Measurements from ENCODE around the gene RNF114.

RNF114 gene

DNA sequence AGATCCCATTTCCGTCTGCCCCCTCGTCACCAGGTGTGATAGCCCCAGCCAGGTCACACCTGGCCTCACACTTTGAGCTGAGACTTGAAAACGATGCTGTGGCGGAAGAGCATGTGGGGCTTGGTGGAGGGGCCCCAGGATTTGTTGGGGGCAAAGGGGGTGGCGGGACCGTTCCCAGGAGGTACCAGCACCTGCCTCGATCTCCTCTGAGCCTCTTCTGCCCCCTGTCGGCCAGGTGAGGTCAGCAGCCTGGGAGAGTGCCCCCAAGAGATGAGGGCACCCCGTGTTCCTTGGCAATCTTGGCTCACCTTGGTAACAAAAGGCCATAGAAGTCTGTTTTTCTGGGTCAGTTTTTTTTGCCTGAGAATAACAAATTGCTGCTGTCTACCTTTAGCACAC, 46.3 kb upstream of the RNF114 start:
- no peak for TF ChIP-seq CTCF (IDR thresholded peaks at IDR 0.05; ENCODE audit: low read depth, low read length)
- H3K4me3 ChIP-seq (ENCODE audit: low read depth, low read length): no peak overlapping the region

DNA sequence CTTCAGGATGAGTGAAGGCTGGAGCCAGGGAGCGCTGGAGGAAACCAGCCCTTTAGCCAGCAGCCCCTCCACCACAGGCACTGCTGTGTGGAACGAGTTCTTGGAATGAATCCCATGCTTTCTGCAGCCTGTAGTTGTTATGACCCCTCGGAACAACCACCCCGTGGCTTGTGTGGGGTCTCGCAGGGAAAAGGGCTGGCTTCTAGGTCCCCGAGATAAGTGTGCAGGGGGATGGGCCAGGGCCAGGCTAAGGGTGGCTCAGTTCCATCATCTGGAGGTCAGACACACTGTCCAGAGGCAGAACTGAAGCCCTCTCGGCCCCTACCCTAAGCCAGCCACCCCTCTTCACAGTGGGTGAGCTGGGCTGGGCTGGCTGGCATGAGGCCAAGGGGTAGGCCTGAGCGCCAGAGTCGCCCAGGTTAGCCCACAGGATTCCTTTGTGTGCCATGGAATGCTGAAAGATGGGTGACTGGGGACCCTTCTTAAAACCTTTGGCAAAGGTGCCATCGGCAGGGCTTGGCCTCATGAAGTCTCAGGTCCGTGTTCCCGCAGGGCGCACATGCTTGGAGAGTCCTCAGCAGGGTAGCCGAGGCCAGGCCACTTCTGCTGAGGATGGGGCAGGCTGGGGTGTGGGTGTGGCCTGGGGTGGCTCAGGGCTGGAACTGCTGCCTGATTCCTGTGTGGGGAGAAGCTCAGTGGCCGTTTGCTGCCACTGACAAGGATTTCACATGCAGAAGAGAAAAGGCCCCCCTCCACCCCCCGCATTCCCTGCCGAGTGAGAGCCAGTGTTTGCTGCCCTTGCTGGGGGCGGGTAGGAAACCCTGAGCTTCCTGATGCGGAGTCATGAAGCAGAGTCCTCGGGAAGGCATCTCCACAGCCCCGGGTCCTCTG, 45.5 kb upstream of the RNF114 start:
- H3K4me3 ChIP-seq (ENCODE audit: low read depth, low read length): no peak overlapping the region
- no peak for TF ChIP-seq CTCF (IDR thresholded peaks at IDR 0.05; ENCODE audit: low read depth, low read length)

DNA sequence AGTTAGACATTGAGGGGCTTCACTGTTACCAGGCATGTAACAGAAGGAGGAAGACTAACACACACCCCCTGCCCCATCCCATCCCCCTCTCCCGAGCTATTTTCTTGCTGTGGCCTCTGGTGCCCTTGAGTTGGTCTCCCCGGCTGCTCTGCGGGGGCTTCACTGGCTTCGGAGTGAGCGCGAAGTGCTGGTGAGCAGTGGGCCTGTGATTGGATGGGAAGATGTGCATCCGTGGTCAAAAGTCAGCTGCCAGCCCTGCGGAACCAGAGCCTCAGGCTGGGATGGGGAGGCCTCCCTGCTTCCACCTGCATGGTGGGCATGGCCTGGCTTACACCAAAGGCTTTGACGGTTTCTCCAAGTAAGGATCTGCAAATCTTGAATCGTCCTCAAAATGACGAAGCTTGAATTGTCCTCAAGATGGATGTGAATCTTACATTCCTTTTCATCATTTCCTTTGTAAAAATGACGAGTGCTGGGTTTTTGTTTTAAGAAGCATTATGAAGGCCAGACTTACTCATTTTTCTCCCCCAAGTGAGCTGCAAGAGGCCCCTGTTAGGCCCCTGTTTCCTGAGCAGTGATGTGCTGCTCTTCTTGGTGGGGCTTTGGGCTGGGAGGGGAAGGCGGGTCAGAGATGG, 44.6 kb upstream of the RNF114 start:
- no peak overlapping the region for H3K4me3 ChIP-seq (ENCODE audit: low read depth, low read length)
- TF ChIP-seq CTCF (IDR thresholded peaks at IDR 0.05; ENCODE audit: low read depth, low read length): no peak

- H3K4me3 ChIP-seq (ENCODE audit: low read depth, low read length): no peak overlapping the region
Measured at GRCh38 chr20:49892260-49892659, 43.9 kb upstream of the RNF114 start.

DNA sequence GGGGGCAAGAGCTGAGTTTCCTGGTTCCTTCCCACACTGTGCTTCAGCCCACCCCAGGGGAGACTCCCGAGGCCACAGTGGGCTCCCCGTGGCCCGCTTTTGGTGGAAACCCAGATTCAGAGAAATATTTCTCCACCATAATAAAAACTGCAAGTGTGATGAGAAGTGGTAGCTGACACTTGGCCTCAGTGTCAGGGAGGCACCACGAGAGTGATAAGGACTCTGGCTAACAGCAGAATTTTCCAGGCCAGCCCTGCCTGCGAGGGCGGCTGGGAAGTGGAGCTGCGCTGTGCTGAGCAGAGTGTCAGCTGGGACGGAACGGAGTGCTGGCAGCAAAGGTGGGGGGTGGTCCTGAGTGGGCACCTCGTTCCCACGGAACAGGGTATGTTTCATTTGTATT, 43.4 kb upstream of the RNF114 start:
- H3K4me3 ChIP-seq (ENCODE audit: low read depth, low read length): no peak overlapping the region
- TF ChIP-seq CTCF (IDR thresholded peaks at IDR 0.05; ENCODE audit: low read depth, low read length): no peak

More at GRCh38 chr20:49892260-49892659, 43.9 kb upstream of the RNF114 start:
- no peak for TF ChIP-seq CTCF (IDR thresholded peaks at IDR 0.05; ENCODE audit: low read depth, low read length)

- no peak for TF ChIP-seq CTCF (IDR thresholded peaks at IDR 0.05; ENCODE audit: low read depth, low read length)
- H3K4me3 ChIP-seq (ENCODE audit: low read depth, low read length): no peak overlapping the region
Measured at GRCh38 chr20:49893242-49894072, 42.7 kb upstream of the RNF114 start.
